Measurements from ENCODE around the gene CSNK2B. TPM values are rescaled to one million over a fixed set of nuclear protein-coding genes. Genes with fewer than 3 reads are reported as not detected.

CSNK2B gene
- total RNA-seq, 2 experiments from 2014 or later = 215 to 219 TPM

DNA sequence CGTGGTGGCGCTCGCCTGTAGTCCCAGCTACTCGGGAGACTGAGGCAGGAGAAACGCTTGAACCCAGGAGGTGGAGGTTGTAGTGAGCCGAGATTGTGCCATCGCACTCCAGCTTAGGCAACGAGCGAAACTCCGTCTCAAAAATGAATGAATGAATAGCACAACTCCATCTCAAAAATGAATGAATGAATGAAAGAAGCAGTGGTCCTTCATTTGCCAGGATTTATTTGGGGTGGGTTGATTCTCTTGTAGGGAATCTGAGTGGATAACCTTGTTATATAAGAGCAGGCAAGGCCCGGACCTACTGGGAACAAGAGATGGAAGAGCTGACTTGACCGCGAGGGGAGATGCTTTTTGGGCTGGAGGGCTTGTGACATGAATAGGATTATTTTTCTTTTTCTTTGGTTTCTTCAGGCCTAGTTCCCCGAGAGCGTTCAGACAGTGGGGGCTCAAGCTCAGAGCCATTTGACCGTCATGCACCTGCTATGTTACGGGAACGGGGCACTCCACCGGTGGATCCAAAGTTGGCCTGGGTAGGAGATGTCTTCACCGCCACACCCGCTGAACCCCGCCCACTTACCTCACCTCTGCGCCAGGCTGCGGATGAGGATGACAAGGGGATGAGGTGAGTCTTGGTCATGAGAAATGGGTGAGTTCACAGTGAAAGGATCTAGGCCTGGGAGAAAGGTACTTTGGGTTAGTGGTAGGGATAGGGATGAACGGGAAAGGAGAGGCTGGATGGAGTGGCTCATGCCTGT lies 35.5 kb upstream of the CSNK2B start:
- CTCF ChIA-PET = no interaction called here
- H3K9me3 Mint-ChIP-seq = no peaks in the 10 kb centered on the region
- peaks cover 4% of the 10 kb centered on the region for H3K4me1 Mint-ChIP-seq (ENCODE audit: low read depth)
- intact Hi-C loops (cut with micrococcal nuclease) = no loop called here
- H3K36me3 Mint-ChIP-seq (ENCODE audit: low read depth) = peaks cover 76% of the 10 kb centered on the region
- no peak overlapping the region for H3K4me3 Mint-ChIP-seq
- H3K27me3 Mint-ChIP-seq (ENCODE audit: low read depth) = no peaks in the 10 kb centered on the region
- no peak for DNase-seq
- peak overlapping the region; percentile 46 for H3K27ac Mint-ChIP-seq

GRCh38 chr6:31631209-31631608 lies 34.7 kb upstream of the CSNK2B start:
- Mint-ChIP-seq H3K9me3 (no peaks in the 10 kb centered on the region), H3K4me3 (no peak overlapping the region), H3K27me3 (ENCODE audit: low read depth) (no peaks in the 10 kb centered on the region), H3K36me3 (ENCODE audit: low read depth) (peaks cover 73% of the 10 kb centered on the region), H3K27ac (no peak overlapping the region), H3K4me1 (ENCODE audit: low read depth) (no peaks in the 10 kb centered on the region)
- intact Hi-C loops (cut with micrococcal nuclease) = no loop called here
- CTCF ChIA-PET = no interaction called here
- no peak for DNase-seq

GRCh38 chr6:31631681-31632278 lies 34.1 kb upstream of the CSNK2B start:
- Mint-ChIP-seq H3K9me3 (no peaks in the 10 kb centered on the region), H3K36me3 (ENCODE audit: low read depth) (peaks cover 73% of the 10 kb centered on the region), H3K4me3 (no peak overlapping the region), H3K27me3 (ENCODE audit: low read depth) (no peaks in the 10 kb centered on the region), H3K27ac (no peak overlapping the region), H3K4me1 (ENCODE audit: low read depth) (no peaks in the 10 kb centered on the region)
- CTCF ChIA-PET = no interaction called here
- intact Hi-C loops (cut with micrococcal nuclease) = no loop called here
- no peak for DNase-seq

GRCh38 chr6:31632279-31632946 lies 33.5 kb upstream of the CSNK2B start:
- Mint-ChIP-seq H3K4me1 (ENCODE audit: low read depth) (no peaks in the 10 kb centered on the region), H3K36me3 (ENCODE audit: low read depth) (peaks cover 74% of the 10 kb centered on the region), H3K4me3 (peak overlapping the region; percentile 21), H3K27ac (no peak overlapping the region), H3K27me3 (ENCODE audit: low read depth) (no peaks in the 10 kb centered on the region), H3K9me3 (no peaks in the 10 kb centered on the region)
- CTCF ChIA-PET = no interaction called here
- intact Hi-C loops (cut with micrococcal nuclease) = no loop called here
- DNase-seq = no peak

DNA sequence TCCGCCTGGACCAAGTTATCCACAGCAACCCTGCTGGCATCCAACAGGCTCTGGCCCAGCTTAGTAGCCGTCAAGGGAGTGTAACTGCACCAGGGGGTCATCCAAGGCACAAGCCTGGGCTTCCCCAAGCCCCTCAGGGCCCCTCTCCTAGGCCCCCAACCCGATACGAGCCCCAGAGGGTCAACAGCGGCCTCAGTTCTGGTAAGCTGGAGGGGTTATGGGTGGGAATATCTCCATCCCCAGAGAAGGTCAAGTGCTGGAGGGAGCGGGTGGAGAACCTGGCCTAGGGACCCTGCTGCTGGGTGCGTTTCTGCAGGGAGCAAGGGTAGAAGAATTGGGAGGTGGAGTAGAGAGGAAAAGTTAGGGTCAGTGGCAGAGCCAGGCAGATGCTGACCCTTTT lies 32.4 kb upstream of the CSNK2B start:
- Mint-ChIP-seq H3K27ac (peak overlapping the region; percentile 13), H3K4me1 (ENCODE audit: low read depth) (no peaks in the 10 kb centered on the region), H3K36me3 (ENCODE audit: low read depth) (peaks cover 66% of the 10 kb centered on the region), H3K9me3 (no peaks in the 10 kb centered on the region), H3K4me3 (no peak overlapping the region), H3K27me3 (ENCODE audit: low read depth) (no peaks in the 10 kb centered on the region)
- CTCF ChIA-PET = no interaction called here
- no peak for DNase-seq
- intact Hi-C loops (cut with micrococcal nuclease) = no loop called here

GRCh38 chr6:31634131-31634530 lies 31.7 kb upstream of the CSNK2B start:
- H3K9me3 Mint-ChIP-seq = no peaks in the 10 kb centered on the region
- H3K27me3 Mint-ChIP-seq (ENCODE audit: low read depth) = no peaks in the 10 kb centered on the region
- no peak for DNase-seq
- H3K4me1 Mint-ChIP-seq (ENCODE audit: low read depth) = no peaks in the 10 kb centered on the region
- CTCF ChIA-PET = interaction anchor here (0.7 kb wide), 1 partner anchor 12 kb away, joined by 4 read pairs; no protein-coding TSS in a partner anchor
- peaks cover 63% of the 10 kb centered on the region for H3K36me3 Mint-ChIP-seq (ENCODE audit: low read depth)
- intact Hi-C loops (cut with micrococcal nuclease) = no loop called here
- H3K4me3 Mint-ChIP-seq = no peak overlapping the region
- H3K27ac Mint-ChIP-seq = no peak overlapping the region

GRCh38 chr6:31634969-31635575 lies 30.8 kb upstream of the CSNK2B start:
- intact Hi-C loops (cut with micrococcal nuclease) = no loop called here
- CTCF ChIA-PET = no interaction called here
- DNase-seq = no peak
- Mint-ChIP-seq H3K27me3 (ENCODE audit: low read depth) (no peaks in the 10 kb centered on the region), H3K27ac (peak overlapping the region; percentile 47), H3K4me1 (ENCODE audit: low read depth) (peaks cover 1% of the 10 kb centered on the region), H3K36me3 (ENCODE audit: low read depth) (peaks cover 55% of the 10 kb centered on the region), H3K4me3 (no peak overlapping the region), H3K9me3 (no peaks in the 10 kb centered on the region)

DNA sequence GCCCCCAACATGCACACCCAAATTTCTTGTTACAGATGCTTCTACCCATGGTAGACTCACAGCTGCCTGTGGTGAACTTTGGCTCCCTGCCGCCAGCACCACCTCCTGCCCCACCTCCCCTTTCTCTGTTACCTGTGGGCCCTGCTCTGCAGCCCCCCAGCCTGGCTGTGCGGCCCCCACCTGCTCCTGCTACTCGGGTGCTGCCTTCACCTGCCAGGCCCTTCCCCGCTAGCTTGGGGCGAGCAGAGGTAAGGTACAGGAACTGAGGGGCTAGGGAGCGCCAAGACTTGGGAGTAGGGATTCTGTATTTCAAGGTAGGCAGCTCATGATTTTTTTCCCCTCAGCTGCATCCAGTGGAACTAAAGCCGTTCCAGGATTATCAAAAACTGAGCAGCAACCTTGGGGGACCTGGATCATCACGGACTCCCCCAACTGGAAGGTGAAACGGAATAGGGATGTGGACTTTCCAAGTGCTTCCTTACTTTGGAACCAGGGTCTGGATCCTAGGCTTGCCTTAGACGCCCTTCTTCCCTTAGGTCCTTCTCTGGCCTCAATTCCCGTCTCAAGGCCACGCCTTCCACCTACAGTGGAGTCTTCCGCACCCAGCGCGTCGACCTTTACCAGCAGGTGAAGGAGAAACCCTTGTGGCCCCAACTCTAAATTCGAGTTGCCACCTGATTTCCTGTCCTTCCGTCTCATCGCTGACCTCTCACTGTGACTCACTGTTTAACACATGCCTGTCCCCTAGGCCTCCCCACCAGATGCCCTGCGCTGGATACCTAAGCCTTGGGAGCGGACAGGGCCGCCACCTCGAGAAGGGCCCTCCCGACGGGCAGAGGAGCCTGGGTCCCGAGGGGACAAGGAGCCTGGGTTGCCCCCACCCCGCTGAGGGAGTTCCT lies 28.9 kb upstream of the CSNK2B start:
- peaks cover 45% of the 10 kb centered on the region for H3K36me3 Mint-ChIP-seq (ENCODE audit: low read depth)
- no peak overlapping the region for H3K27ac Mint-ChIP-seq
- intact Hi-C loops (cut with micrococcal nuclease) = no loop called here
- DNase-seq = no peak
- no peak overlapping the region for H3K4me3 Mint-ChIP-seq
- H3K27me3 Mint-ChIP-seq (ENCODE audit: low read depth) = no peaks in the 10 kb centered on the region
- H3K9me3 Mint-ChIP-seq = no peaks in the 10 kb centered on the region
- CTCF ChIA-PET = no interaction called here
- peaks cover 1% of the 10 kb centered on the region for H3K4me1 Mint-ChIP-seq (ENCODE audit: low read depth)

DNA sequence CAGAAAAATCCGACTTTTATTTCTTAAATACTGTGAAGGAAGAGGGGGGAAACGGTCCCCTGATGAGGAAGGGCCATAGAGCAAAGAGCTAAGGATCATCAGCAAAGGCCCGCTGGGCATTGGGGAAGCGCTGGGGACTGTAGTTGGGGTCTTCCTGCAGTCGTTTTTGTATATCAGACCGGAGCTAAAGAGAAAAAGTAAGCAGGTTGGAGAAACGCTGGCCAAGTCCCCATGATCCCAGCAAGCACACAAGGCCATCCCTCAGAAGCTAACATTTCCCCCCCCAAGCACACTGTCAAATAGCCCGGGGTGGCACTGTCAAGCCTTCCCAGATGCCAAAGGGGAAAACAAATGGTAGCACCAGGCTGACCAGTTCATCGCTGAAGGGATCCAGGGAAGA lies 26.8 kb upstream of the CSNK2B start:
- CTCF ChIA-PET = interaction anchor here (0.6 kb wide), 1 partner anchor 160 kb away, joined by 7 read pairs; no protein-coding TSS in a partner anchor
- H3K4me3 Mint-ChIP-seq = no peak overlapping the region
- H3K9me3 Mint-ChIP-seq = no peaks in the 10 kb centered on the region
- peaks cover 1% of the 10 kb centered on the region for H3K4me1 Mint-ChIP-seq (ENCODE audit: low read depth)
- H3K36me3 Mint-ChIP-seq (ENCODE audit: low read depth) = peaks cover 31% of the 10 kb centered on the region
- no peaks in the 10 kb centered on the region for H3K27me3 Mint-ChIP-seq (ENCODE audit: low read depth)
- DNase-seq = no peak
- intact Hi-C loops (cut with micrococcal nuclease) = no loop called here
- H3K27ac Mint-ChIP-seq = no peak overlapping the region

DNA sequence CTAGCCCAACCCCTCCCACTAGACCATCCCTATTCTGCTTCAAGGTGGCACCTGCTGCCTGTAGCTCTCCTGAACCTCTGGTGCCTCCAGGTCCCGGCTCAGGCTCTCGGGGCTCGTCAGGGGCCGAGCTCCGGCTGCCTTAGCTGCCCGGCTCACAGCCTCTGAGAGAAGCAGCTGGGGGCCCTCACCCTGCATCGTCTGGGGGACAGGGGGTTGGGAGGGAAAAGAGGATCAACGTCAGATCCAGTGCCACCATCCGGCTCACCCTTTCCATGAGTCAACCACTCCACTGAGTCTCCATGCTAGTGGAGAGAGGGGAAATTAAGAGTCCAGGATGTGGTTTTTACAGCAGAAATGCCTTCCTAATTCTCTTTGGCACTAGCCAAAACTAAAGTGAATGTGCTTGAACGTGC lies 26.4 kb upstream of the CSNK2B start:
- DNase-seq = no peak
- H3K4me3 Mint-ChIP-seq = no peak overlapping the region
- H3K36me3 Mint-ChIP-seq (ENCODE audit: low read depth) = peaks cover 29% of the 10 kb centered on the region
- peak overlapping the region; percentile 51 for H3K27ac Mint-ChIP-seq
- H3K4me1 Mint-ChIP-seq (ENCODE audit: low read depth) = peaks cover 1% of the 10 kb centered on the region
- H3K27me3 Mint-ChIP-seq (ENCODE audit: low read depth) = no peaks in the 10 kb centered on the region
- CTCF ChIA-PET = no interaction called here
- no peaks in the 10 kb centered on the region for H3K9me3 Mint-ChIP-seq
- intact Hi-C loops (cut with micrococcal nuclease) = no loop called here

DNA sequence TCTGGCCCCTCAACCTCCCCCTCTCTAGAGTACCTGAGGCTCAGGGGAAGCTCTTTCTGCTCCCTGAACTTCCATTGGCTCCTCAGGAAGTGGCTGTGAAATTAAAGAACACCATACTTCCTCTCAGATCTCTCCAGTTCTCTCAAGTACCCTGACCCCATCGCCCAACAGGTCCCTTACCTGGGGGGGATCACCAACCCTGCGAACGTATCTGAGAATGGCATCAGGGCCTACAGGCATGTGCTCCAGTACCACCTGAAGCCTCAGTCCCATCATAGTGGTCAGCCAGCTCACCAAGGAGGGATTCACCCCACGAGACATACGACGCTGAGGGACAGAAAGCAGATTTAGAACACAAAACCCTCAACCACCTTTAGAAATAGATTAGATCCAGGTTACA lies 25.3 kb upstream of the CSNK2B start:
- Mint-ChIP-seq H3K36me3 (ENCODE audit: low read depth) (peaks cover 34% of the 10 kb centered on the region), H3K27me3 (ENCODE audit: low read depth) (no peaks in the 10 kb centered on the region), H3K4me1 (ENCODE audit: low read depth) (peaks cover 1% of the 10 kb centered on the region), H3K4me3 (no peak overlapping the region), H3K27ac (peak overlapping the region; percentile 60), H3K9me3 (no peaks in the 10 kb centered on the region)
- intact Hi-C loops (cut with micrococcal nuclease) = no loop called here
- no peak for DNase-seq
- CTCF ChIA-PET = no interaction called here

- Mint-ChIP-seq H3K27me3 (ENCODE audit: low read depth) (no peaks in the 10 kb centered on the region), H3K4me3 (no peak overlapping the region), H3K4me1 (ENCODE audit: low read depth) (peaks cover 1% of the 10 kb centered on the region), H3K9me3 (no peaks in the 10 kb centered on the region), H3K27ac (peak overlapping the region; percentile 21), H3K36me3 (ENCODE audit: low read depth) (peaks cover 30% of the 10 kb centered on the region)
- no peak for DNase-seq
- intact Hi-C loops (cut with micrococcal nuclease) = no loop called here
- CTCF ChIA-PET = no interaction called here
These were observed 24.5 kb upstream of the CSNK2B start for GRCh38 chr6:31641370-31641769.
